Neural cell (in vitro differentiated cells): ENCODE measurements around the gene GSTO2. TPM values are rescaled to one million over a fixed set of nuclear protein-coding genes. Genes with fewer than 3 reads are reported as not detected.

Experiments
- H2AFZ ChIP-seq: fragments of 200-600, 300-800 bp; sonication (generic), shearing (Covaris generic); 2 replicates; pipeline ENCODE4 v1.6.0; 2014; ENCODE audit warnings: low read depth, mild to moderate bottlenecking, antibody characterized with exemption, low read length, moderate library complexity
- H3F3A ChIP-seq: fragments of 200-600 bp; shearing (Covaris generic); 2 replicates; pipeline ENCODE4 v1.6.1; 2016; ENCODE audit warnings: mild to moderate bottlenecking, moderate library complexity, mixed read lengths, antibody characterized with exemption, low read length; ENCODE audit not compliant: insufficient read depth, poor library complexity, severe bottlenecking
- H3K27ac ChIP-seq: fragments of 200-600, 300-800 bp; sonication (generic), shearing (Covaris generic); 2 replicates; pipeline ENCODE4 v1.5.1; 2014; ENCODE audit warnings: mild to moderate bottlenecking, low read length, moderate library complexity
- H3K27me3 ChIP-seq: fragments of 300-800, 200-600 bp; sonication (generic), shearing (Covaris generic); 2 replicates; pipeline ENCODE4 v1.6.0; 2014; ENCODE audit warnings: mild to moderate bottlenecking, low read depth, low read length, moderate library complexity; ENCODE audit not compliant: insufficient read depth
- H3K36me3 ChIP-seq: fragments of 300-800, 200-600 bp; sonication (generic), shearing (Covaris generic); 2 replicates; pipeline ENCODE4 v1.5.1; 2014; ENCODE audit warnings: mild to moderate bottlenecking, antibody characterized with exemption, low read length, moderate library complexity; ENCODE audit not compliant: insufficient read depth
- H3K4me2 ChIP-seq: fragments of 300-800, 200-600 bp; sonication (generic), shearing (Covaris generic); 2 replicates; pipeline ENCODE4 v1.6.0; 2014; ENCODE audit warnings: mild to moderate bottlenecking, low read length
- H3K4me3 ChIP-seq: fragments of 300-800, 200-600 bp; sonication (generic), shearing (Covaris generic); 2 replicates; pipeline ENCODE4 v1.5.1; 2014; ENCODE audit warnings: mild to moderate bottlenecking, low read length, moderate library complexity
- H3K79me2 ChIP-seq: fragments of 200-600 bp; shearing (Covaris generic); replicated peaks from 2 replicates; pipeline ENCODE4 v1.6.0; 2014; ENCODE audit warnings: mild to moderate bottlenecking, low read length, moderate library complexity; ENCODE audit not compliant: insufficient read depth
- H3K9ac ChIP-seq: fragments of 300-800, 200-600 bp; sonication (generic), shearing (Covaris generic); 2 replicates; pipeline ENCODE4 v1.6.1; 2016; ENCODE audit warnings: mild to moderate bottlenecking, low read length, mixed read lengths
- H3K9me2 ChIP-seq: fragments of 200-600 bp; shearing (Covaris generic); 2 replicates; pipeline ENCODE4 v1.6.1; 2016; ENCODE audit warnings: mild to moderate bottlenecking, low read length, mixed read lengths; ENCODE audit not compliant: insufficient read depth
- H3K9me3 ChIP-seq: fragments of 200-600, 300-800 bp; sonication (generic), shearing (Covaris generic); 2 replicates; pipeline ENCODE4 v1.6.1; 2016; ENCODE audit warnings: mild to moderate bottlenecking, mixed run types, low read length, moderate library complexity, mixed read lengths
- H4K20me1 ChIP-seq: fragments of 200-600 bp; shearing (Covaris generic); 2 replicates; pipeline ENCODE4 v1.6.1; 2016; ENCODE audit warnings: mild to moderate bottlenecking, mixed run types; ENCODE audit not compliant: insufficient read depth
- EP300 ChIP-seq: fragments of 450-650 bp; conservative IDR thresholded peaks from 2 replicates; pipeline ENCODE4 v1.6.1; 2014; ENCODE audit warnings: antibody characterized with exemption, mild to moderate bottlenecking, moderate library complexity; ENCODE audit not compliant: poor library complexity, severe bottlenecking
- EZH2 ChIP-seq: fragments of 200-600, 300-800 bp; shearing (Covaris generic), sonication (generic); IDR thresholded peaks from 2 replicates; pipeline ENCODE4 v1.6.1; 2014; ENCODE audit warnings: antibody characterized with exemption, low read length, borderline replicate concordance, mild to moderate bottlenecking; ENCODE audit not compliant: insufficient read depth, poor library complexity, severe bottlenecking
- MXI1 ChIP-seq: fragments of 450-650 bp; conservative IDR thresholded peaks from 2 replicates; pipeline ENCODE4 v1.6.1; 2014; ENCODE audit warnings: antibody characterized with exemption, mild to moderate bottlenecking; ENCODE audit not compliant: poor library complexity, severe bottlenecking
- POLR2AphosphoS5 ChIP-seq: IDR thresholded peaks from 2 replicates; pipeline ENCODE4 v1.6.1; 2012
- RAD21 ChIP-seq: fragments of 450-650 bp; conservative IDR thresholded peaks from 2 replicates; pipeline ENCODE4 v1.6.1; 2014; ENCODE audit warnings: antibody characterized with exemption, mild to moderate bottlenecking, moderate library complexity
- SMC3 ChIP-seq: fragments of 450-650 bp; conservative IDR thresholded peaks from 2 replicates; pipeline ENCODE4 v1.6.1; 2014; ENCODE audit warnings: antibody characterized with exemption, mild to moderate bottlenecking, moderate library complexity; ENCODE audit not compliant: poor library complexity
- TAF1 ChIP-seq: IDR thresholded peaks from 2 replicates; pipeline ENCODE4 v1.6.1; 2012; ENCODE audit warnings: low read depth
- polyA plus RNA-seq: library from polyadenylated mRNA; depleted of rRNA; stranded (reverse); fragments of >200 nt; gene quantifications from 2 replicates; pipeline ENCODE4 v1.2.3, GENCODE V29; 2014
- TF ChIP-seq, protein P1 (sequence below): IDR thresholded peaks from 2 replicates; pipeline ENCODE4 v1.6.1; 2012; ENCODE audit warnings: borderline replicate concordance
- TF ChIP-seq, protein P2 (sequence below): fragments of 450-650 bp; IDR thresholded peaks from 2 replicates; pipeline ENCODE4 v1.5.1; 2014; ENCODE audit warnings: antibody characterized with exemption, mild to moderate bottlenecking, moderate library complexity; ENCODE audit not compliant: poor library complexity, severe bottlenecking

GSTO2 gene
- polyA plus RNA-seq, 1 donor from 2014 or later, result 0.53 TPM

DNA sequence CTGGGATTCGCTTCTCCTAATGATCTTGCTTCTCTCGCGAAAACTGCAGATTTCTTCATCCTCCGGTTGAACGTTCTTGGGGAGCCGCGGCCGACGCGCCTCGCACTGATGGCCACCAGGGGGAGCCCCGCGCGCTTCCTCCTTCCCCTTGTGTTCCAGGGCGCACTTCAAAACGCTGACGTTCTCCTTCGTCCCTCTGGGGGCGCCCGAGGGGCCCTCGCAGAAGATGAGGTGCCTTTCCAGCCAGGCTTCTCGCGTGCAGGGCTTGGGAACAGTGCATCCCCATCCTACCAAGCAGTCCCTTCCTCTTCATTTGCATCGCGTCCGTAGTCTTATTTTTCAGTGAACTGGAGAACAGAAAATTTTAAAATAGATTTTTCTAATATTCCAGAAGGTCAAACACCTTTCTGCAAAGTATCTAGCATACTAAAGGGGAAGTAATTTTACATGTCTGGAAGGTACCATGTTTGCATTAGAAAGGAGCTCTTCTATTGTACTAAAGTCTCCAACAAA lies 22.5 kb downstream of the GSTO2 start:
- Histone ChIP-seq H3K9ac (no peak overlapping the region), H2AFZ (no peak overlapping the region), H3K4me2 (peak overlapping the region; percentile 39)

DNA sequence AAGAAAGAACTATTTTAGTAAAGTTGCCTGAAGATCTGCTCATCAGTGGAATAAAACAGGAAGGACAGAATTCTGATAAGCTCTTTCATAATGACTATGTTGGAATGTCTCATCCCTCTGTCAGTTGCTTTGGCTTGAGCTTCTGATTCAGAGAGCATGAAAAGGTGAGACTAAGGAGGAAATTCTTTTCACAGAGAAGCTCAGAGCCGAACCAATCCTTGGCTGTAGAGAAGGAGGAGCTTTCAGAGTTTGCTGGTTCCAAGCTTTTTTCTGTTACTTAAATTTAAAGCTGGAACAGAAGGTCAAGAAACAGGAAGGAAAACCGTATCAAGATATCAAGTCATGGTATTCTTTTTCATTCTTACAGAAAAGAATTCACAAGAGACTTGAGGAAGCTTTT lies 24.0 kb downstream of the GSTO2 start:
- no peak overlapping the region for H3K9ac ChIP-seq
- TF ChIP-seq, protein P1, sequence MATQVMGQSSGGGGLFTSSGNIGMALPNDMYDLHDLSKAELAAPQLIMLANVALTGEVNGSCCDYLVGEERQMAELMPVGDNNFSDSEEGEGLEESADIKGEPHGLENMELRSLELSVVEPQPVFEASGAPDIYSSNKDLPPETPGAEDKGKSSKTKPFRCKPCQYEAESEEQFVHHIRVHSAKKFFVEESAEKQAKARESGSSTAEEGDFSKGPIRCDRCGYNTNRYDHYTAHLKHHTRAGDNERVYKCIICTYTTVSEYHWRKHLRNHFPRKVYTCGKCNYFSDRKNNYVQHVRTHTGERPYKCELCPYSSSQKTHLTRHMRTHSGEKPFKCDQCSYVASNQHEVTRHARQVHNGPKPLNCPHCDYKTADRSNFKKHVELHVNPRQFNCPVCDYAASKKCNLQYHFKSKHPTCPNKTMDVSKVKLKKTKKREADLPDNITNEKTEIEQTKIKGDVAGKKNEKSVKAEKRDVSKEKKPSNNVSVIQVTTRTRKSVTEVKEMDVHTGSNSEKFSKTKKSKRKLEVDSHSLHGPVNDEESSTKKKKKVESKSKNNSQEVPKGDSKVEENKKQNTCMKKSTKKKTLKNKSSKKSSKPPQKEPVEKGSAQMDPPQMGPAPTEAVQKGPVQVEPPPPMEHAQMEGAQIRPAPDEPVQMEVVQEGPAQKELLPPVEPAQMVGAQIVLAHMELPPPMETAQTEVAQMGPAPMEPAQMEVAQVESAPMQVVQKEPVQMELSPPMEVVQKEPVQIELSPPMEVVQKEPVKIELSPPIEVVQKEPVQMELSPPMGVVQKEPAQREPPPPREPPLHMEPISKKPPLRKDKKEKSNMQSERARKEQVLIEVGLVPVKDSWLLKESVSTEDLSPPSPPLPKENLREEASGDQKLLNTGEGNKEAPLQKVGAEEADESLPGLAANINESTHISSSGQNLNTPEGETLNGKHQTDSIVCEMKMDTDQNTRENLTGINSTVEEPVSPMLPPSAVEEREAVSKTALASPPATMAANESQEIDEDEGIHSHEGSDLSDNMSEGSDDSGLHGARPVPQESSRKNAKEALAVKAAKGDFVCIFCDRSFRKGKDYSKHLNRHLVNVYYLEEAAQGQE, result no peak
- TF ChIP-seq, protein P2, sequence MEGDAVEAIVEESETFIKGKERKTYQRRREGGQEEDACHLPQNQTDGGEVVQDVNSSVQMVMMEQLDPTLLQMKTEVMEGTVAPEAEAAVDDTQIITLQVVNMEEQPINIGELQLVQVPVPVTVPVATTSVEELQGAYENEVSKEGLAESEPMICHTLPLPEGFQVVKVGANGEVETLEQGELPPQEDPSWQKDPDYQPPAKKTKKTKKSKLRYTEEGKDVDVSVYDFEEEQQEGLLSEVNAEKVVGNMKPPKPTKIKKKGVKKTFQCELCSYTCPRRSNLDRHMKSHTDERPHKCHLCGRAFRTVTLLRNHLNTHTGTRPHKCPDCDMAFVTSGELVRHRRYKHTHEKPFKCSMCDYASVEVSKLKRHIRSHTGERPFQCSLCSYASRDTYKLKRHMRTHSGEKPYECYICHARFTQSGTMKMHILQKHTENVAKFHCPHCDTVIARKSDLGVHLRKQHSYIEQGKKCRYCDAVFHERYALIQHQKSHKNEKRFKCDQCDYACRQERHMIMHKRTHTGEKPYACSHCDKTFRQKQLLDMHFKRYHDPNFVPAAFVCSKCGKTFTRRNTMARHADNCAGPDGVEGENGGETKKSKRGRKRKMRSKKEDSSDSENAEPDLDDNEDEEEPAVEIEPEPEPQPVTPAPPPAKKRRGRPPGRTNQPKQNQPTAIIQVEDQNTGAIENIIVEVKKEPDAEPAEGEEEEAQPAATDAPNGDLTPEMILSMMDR, result no peak
- TF ChIP-seq TAF1, result no peak
- no peak for TF ChIP-seq EP300
- TF ChIP-seq POLR2AphosphoS5, result no peak
- no peak for TF ChIP-seq SMC3
- no peak for TF ChIP-seq RAD21
- TF ChIP-seq EZH2, result no peak
- no peak for TF ChIP-seq MXI1
- H3K4me3 ChIP-seq, result no peak overlapping the region
- H3K79me2 ChIP-seq, result no peaks in the 10 kb centered on the region
- no peak overlapping the region for H3K4me2 ChIP-seq
- no peaks in the 10 kb centered on the region for H3K27me3 ChIP-seq
- no peaks in the 10 kb centered on the region for H3K9me2 ChIP-seq
- H3K9me3 ChIP-seq, result peaks cover 2% of the 10 kb centered on the region
- no peaks in the 10 kb centered on the region for H4K20me1 ChIP-seq
- H3F3A ChIP-seq, result no peaks in the 10 kb centered on the region
- no peak overlapping the region for H3K27ac ChIP-seq
- no peak overlapping the region for H2AFZ ChIP-seq
- H3K36me3 ChIP-seq, result no peaks in the 10 kb centered on the region

More for the DNA sequence above, 22.5 kb downstream of the GSTO2 start:
- no peaks in the 10 kb centered on the region for H3K27me3 ChIP-seq
- H4K20me1 ChIP-seq, result no peaks in the 10 kb centered on the region
- peak; percentile 99 for TF ChIP-seq SMC3
- TF ChIP-seq TAF1, result no peak
- peak; percentile 94 for TF ChIP-seq RAD21
- TF ChIP-seq, protein P2, result peak; percentile 100
- peak; percentile 28 for TF ChIP-seq MXI1
- no peaks in the 10 kb centered on the region for H3K36me3 ChIP-seq
- H3K79me2 ChIP-seq, result no peaks in the 10 kb centered on the region
- no peak overlapping the region for H3K4me3 ChIP-seq
- H3K27ac ChIP-seq, result no peak overlapping the region
- no peaks in the 10 kb centered on the region for H3K9me2 ChIP-seq
- peaks cover 2% of the 10 kb centered on the region for H3K9me3 ChIP-seq
- no peaks in the 10 kb centered on the region for H3F3A ChIP-seq
